Breast epithelium (tissue), 3 donors: ENCODE results near the gene ADCY4.

Experiments
- CTCF ChIP-seq, 3 donors: fragments of 450-650 bp; IDR thresholded peaks; one replicate each; pipeline ENCODE4 v1.5.1; 2016 to 2017; ENCODE audit warnings: antibody characterized with exemption in 3 of 3, mild to moderate bottlenecking in 3 of 3, moderate library complexity in 3 of 3
- POLR2A ChIP-seq: fragments of 450-650 bp; IDR thresholded peaks from one replicate; pipeline ENCODE4 v1.6.1; 2016; ENCODE audit warnings: antibody characterized with exemption, mild to moderate bottlenecking, moderate library complexity
- POLR2AphosphoS5 ChIP-seq, 3 donors: sonication (generic); formaldehyde crosslinking; IDR thresholded peaks; one replicate each; pipeline ENCODE4 v1.6.1; 2017; ENCODE audit warnings: antibody characterized with exemption in 3 of 3

GRCh38 chr14:24277071-24277470 lies 57.8 kb downstream of the ADCY4 start:
- TF ChIP-seq CTCF (IDR thresholded peaks at IDR 0.05) (no peak), POLR2AphosphoS5 (IDR thresholded peaks at IDR 0.05) (no peak), POLR2A (no peak)
